ENCODE data around the gene RASGRF1.

RASGRF1 gene

GRCh38 chr15:78993257-78993930 lies 97.2 kb downstream of the RASGRF1 start:
- H3K4me3 ChIP-seq (replicated peaks; ENCODE audit: low read depth, low read length): no peak overlapping the region
- no peak for TF ChIP-seq CTCF (IDR thresholded peaks at IDR 0.05; ENCODE audit: insufficient read depth, low read length, poor library complexity, severe bottlenecking)
- no peaks in the 10 kb centered on the region; the same call in 1 of the 2 replicates for H3K36me3 ChIP-seq (ENCODE audit: control insufficient read depth, insufficient read depth, low read length)
- no peaks in the 10 kb centered on the region for H3K27me3 ChIP-seq (replicated peaks; ENCODE audit: control insufficient read depth, insufficient read depth, low read length)
- DNase-seq (ENCODE audit: extremely low read depth, insufficient read length): no peak

DNA sequence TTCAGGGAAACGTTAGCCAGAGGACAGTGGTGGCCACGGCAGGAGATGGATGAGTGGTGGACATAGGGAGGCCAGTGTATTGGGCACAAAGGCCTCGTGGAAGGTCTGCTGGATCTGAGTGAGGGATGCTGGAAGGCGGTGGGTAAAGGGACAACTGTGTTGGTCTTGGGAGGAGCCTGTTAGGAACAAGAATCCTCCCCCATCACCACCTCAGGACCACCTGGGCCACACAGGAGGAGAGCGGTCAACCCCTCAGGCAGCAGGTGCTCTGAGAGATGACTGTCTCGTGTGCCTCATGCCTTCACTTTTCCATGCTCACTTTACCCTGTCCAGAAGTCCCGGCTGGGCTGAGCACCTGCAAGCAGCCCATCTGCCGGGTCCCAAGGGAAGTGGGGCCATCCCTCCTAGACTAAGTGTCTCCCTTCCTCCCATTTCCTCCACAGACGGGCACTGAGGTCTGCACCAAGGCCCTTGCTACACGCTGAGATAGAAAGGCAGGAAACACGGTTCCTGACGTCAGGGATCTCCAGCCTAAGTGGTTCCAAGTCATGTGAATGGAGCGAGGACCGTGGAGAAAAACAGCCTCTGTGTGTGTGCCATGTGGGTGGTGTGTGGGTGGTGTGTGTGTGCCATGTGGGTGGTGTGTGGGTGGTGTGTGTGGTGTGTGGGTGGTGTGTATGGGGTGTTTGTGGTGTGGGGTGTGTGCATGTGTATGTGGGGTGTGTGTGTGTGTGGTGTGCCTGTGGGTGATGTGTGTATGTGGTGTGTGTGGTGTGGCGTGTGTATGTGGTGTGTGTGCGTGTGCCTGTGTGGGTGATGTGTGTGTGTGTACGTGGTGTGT lies 97.9 kb downstream of the RASGRF1 start:
- no peak for DNase-seq (ENCODE audit: extremely low read depth, insufficient read length)
- no peak for TF ChIP-seq CTCF (IDR thresholded peaks at IDR 0.05; ENCODE audit: insufficient read depth, low read length, poor library complexity, severe bottlenecking)
- Histone ChIP-seq H3K27me3 (replicated peaks; ENCODE audit: control insufficient read depth, insufficient read depth, low read length) (no peaks in the 10 kb centered on the region), H3K36me3 (ENCODE audit: control insufficient read depth, insufficient read depth, low read length) (no peaks in the 10 kb centered on the region; the same call in 1 of the 2 replicates), H3K4me3 (replicated peaks; ENCODE audit: low read depth, low read length) (no peak overlapping the region)

- no peaks in the 10 kb centered on the region for H3K27me3 ChIP-seq (replicated peaks; ENCODE audit: control insufficient read depth, insufficient read depth, low read length)
- no peak overlapping the region for H3K4me3 ChIP-seq (replicated peaks; ENCODE audit: low read depth, low read length)
- DNase-seq (ENCODE audit: extremely low read depth, insufficient read length): no peak
- H3K36me3 ChIP-seq (ENCODE audit: control insufficient read depth, insufficient read depth, low read length): no peaks in the 10 kb centered on the region
- no peak for TF ChIP-seq CTCF (IDR thresholded peaks at IDR 0.05; ENCODE audit: insufficient read depth, low read length, poor library complexity, severe bottlenecking)
These were observed 98.7 kb downstream of the RASGRF1 start for GRCh38 chr15:78991879-78992278.

DNA sequence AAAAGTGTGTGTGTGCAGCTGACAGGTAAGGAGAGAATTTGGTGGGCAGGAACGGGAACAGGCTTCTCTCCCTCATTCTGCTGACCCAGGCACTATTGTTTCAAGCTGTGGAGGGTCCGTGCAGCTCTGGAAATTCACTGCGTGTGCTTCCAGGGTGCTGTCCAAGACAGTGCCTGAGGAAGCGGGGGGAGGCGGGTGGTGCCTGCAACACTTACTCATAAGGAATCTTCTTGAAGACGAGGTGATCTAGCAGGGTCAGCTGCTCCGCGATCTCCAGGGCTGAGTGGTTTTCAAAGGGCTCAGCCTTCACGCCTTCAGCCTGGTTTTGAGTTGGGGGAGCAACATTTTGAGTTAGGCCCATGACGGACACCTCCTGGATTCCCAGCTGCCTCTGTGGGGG lies 99.1 kb downstream of the RASGRF1 start:
- no peak for DNase-seq (ENCODE audit: extremely low read depth, insufficient read length)
- no peak overlapping the region for H3K4me3 ChIP-seq (replicated peaks; ENCODE audit: low read depth, low read length)
- H3K27me3 ChIP-seq (replicated peaks; ENCODE audit: control insufficient read depth, insufficient read depth, low read length): no peaks in the 10 kb centered on the region
- no peak for TF ChIP-seq CTCF (IDR thresholded peaks at IDR 0.05; ENCODE audit: insufficient read depth, low read length, poor library complexity, severe bottlenecking)
- no peaks in the 10 kb centered on the region for H3K36me3 ChIP-seq (ENCODE audit: control insufficient read depth, insufficient read depth, low read length)

DNA sequence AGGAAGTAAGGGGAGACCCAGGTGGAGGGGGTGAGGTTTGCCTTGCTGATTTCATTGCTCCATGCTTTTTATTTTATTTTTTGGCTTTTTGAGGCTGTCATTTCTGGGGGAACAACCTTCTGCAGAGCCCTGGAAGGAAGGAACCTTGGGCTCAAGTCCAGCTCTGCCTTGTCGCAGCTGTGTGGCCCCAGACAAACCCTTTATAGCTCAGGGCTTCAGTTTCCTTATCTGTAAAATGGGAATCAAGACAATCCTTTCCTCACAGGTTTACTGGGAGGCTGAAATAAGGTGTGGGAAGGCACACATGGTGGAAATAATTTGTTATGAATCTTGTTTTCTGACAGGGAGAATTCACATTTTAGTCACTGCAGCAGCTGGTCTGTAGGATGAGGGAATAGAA lies 100.3 kb downstream of the RASGRF1 start:
- no peak for DNase-seq (ENCODE audit: extremely low read depth, insufficient read length)
- Histone ChIP-seq H3K36me3 (ENCODE audit: control insufficient read depth, insufficient read depth, low read length) (no peaks in the 10 kb centered on the region), H3K4me3 (replicated peaks; ENCODE audit: low read depth, low read length) (no peak overlapping the region), H3K27me3 (replicated peaks; ENCODE audit: control insufficient read depth, insufficient read depth, low read length) (no peaks in the 10 kb centered on the region)
- no peak for TF ChIP-seq CTCF (IDR thresholded peaks at IDR 0.05; ENCODE audit: insufficient read depth, low read length, poor library complexity, severe bottlenecking)
